ENCODE measurements around the gene IL16.

DNA sequence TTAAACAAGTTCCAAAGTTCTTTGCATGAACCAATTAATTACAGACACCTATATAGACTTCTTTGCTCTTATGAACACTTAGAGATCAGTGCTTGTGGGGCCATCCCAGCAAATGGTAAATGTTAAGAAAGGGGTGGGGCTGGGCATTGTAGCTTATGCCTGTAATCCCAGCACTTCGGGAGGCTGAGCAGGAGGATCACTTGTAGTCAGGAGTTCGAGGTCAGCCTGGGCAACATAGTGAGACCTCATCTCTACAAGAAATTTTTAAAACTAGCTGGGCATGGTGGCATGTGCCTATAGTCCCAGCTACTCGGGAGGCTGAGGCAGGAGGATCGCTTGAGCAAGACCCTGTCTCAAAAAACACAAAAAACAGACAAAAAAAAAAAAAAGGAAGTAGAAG lies 146.7 kb downstream of the IL16 start:
- TF ChIP-seq, protein P1, sequence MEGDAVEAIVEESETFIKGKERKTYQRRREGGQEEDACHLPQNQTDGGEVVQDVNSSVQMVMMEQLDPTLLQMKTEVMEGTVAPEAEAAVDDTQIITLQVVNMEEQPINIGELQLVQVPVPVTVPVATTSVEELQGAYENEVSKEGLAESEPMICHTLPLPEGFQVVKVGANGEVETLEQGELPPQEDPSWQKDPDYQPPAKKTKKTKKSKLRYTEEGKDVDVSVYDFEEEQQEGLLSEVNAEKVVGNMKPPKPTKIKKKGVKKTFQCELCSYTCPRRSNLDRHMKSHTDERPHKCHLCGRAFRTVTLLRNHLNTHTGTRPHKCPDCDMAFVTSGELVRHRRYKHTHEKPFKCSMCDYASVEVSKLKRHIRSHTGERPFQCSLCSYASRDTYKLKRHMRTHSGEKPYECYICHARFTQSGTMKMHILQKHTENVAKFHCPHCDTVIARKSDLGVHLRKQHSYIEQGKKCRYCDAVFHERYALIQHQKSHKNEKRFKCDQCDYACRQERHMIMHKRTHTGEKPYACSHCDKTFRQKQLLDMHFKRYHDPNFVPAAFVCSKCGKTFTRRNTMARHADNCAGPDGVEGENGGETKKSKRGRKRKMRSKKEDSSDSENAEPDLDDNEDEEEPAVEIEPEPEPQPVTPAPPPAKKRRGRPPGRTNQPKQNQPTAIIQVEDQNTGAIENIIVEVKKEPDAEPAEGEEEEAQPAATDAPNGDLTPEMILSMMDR (conservative IDR thresholded peaks at IDR 0.05; ENCODE audit: low read depth, low read length) = no peak
- no peak for TF ChIP-seq EZH2 (IDR thresholded peaks at IDR 0.05; ENCODE audit: borderline replicate concordance, low read depth, low read length, poor library complexity, severe bottlenecking)
